ENCODE measurements around the gene HEATR1. TPM values are rescaled to one million over a fixed set of nuclear protein-coding genes. Genes with fewer than 3 reads are reported as not detected.
"Not testable (repeated sequence)": the region's sequence is repeated elsewhere in the genome, so short reads cannot be mapped to it uniquely, and the experiment has no call there.

The HEATR1 gene
- total RNA-seq, 4 donors from 2014 or later = 21.1 to 43.4 (median 32.6) TPM

DNA sequence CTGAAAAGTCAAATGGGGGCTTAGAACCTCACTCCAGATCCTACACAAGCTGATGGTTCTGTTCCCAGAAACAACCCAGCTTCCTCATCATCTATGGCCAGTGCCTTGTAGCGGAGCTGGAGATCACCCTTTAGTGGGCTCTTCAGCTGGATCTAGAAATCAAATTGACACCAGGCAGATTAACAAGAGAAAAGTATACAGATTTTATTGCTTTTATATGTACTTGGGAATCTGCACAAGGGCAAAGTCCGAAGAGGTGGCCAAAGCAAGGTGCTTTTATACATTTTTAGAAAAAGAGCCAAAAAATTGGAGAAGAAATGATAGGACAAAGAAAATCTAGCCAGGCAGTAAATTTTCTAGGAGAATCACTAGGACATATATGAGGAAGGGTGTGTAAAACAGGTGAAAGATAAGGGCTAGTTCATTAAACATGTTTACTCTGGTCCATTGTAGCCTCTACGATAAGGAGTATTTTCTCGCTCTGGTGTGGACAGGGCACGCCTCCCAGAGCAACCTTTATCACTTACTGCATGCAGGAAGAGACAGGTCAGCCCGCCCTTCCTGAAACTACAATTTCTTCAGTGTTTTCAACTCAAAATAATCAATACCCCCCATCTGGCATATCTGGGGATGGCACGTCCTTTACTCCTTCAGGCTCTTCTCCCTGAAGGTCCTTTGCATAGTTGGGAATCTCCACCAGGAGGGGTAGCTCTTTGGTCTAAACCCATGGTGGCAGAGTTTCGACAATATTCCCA lies 94.5 kb downstream of the HEATR1 start:
- no peak for DNase-seq (ENCODE audit: low spot score in 2 of 2)
- no peak overlapping the region for H3K27ac ChIP-seq
- H3K27me3 ChIP-seq = no peaks in the 10 kb centered on the region
- H3K9me3 ChIP-seq = no peaks in the 10 kb centered on the region
- no peak for TF ChIP-seq POLR2AphosphoS5 (IDR thresholded peaks at IDR 0.05)
- TF ChIP-seq, protein P1, sequence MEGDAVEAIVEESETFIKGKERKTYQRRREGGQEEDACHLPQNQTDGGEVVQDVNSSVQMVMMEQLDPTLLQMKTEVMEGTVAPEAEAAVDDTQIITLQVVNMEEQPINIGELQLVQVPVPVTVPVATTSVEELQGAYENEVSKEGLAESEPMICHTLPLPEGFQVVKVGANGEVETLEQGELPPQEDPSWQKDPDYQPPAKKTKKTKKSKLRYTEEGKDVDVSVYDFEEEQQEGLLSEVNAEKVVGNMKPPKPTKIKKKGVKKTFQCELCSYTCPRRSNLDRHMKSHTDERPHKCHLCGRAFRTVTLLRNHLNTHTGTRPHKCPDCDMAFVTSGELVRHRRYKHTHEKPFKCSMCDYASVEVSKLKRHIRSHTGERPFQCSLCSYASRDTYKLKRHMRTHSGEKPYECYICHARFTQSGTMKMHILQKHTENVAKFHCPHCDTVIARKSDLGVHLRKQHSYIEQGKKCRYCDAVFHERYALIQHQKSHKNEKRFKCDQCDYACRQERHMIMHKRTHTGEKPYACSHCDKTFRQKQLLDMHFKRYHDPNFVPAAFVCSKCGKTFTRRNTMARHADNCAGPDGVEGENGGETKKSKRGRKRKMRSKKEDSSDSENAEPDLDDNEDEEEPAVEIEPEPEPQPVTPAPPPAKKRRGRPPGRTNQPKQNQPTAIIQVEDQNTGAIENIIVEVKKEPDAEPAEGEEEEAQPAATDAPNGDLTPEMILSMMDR (IDR thresholded peaks at IDR 0.05) = no peak
- TF ChIP-seq POLR2A (IDR thresholded peaks at IDR 0.05) = no peak
- TF ChIP-seq EP300 (IDR thresholded peaks at IDR 0.05) = no peak
- no peaks in the 10 kb centered on the region for H3K36me3 ChIP-seq
- no peak overlapping the region for H3K4me3 ChIP-seq
- WGBS = 92% methylated on average over 8 of the region's 8 CpGs
- H3K4me1 ChIP-seq = no peaks in the 10 kb centered on the region

DNA sequence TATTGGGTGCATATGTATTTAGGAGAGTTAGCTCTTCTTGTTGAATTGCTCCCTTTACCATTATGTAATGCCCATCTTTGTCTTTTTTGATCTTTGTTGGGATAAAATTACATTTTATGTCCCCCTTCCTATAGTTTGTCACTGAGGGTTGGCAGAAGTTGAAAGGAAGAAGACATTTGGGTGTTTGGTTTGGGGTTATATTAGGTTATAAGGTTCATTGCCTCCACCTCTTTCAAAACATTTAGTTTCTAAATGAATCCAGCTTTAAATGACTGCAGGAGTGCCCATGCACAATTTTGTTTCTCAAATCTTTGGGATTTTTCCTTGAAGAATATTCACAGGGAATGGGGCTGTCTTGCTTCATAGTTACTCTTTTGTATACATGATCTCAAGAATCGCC lies 95.1 kb downstream of the HEATR1 start:
- no peaks in the 10 kb centered on the region for H3K4me1 ChIP-seq
- no peak for DNase-seq (ENCODE audit: low spot score in 2 of 2)
- no peak overlapping the region for H3K4me3 ChIP-seq
- H3K27ac ChIP-seq = no peak overlapping the region
- WGBS = 67% methylated on average over 1 of the region's 1 CpG
- H3K36me3 ChIP-seq = no peaks in the 10 kb centered on the region
- H3K27me3 ChIP-seq = no peaks in the 10 kb centered on the region
- TF ChIP-seq EP300 (IDR thresholded peaks at IDR 0.05) (no peak), POLR2A (IDR thresholded peaks at IDR 0.05) (no peak), POLR2AphosphoS5 (IDR thresholded peaks at IDR 0.05) (no peak)
- TF ChIP-seq, protein P1 (IDR thresholded peaks at IDR 0.05) = no peak
- H3K9me3 ChIP-seq = no peaks in the 10 kb centered on the region

DNA sequence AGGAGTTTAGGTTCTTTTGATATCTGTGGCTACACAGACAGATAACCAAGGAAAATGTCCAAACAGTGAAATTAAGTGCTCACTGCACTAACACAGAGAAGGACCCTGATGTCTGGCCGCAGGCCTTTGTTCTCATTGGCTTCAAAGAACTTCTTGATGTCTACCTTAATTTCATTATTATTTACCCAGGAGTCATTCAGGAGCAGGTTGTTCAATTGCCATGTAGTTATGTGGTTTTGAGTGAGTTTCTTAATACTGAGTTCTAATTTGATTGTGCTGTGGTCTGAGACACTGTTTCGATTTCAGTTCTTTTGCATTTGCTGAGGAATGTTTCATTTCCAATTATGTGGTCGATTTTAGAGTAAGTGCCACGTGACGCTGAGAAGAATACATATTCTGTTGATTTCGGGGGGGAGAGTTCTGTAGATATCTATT lies 95.7 kb downstream of the HEATR1 start:
- no peaks in the 10 kb centered on the region for H3K36me3 ChIP-seq
- no peak overlapping the region for H3K27ac ChIP-seq
- TF ChIP-seq, protein P1 (IDR thresholded peaks at IDR 0.05) = no peak
- TF ChIP-seq POLR2A (IDR thresholded peaks at IDR 0.05) = no peak
- TF ChIP-seq EP300 (IDR thresholded peaks at IDR 0.05) = no peak
- TF ChIP-seq POLR2AphosphoS5 (IDR thresholded peaks at IDR 0.05) = no peak
- no peaks in the 10 kb centered on the region for H3K4me1 ChIP-seq
- WGBS = 81% methylated on average over 6 of the region's 6 CpGs
- H3K4me3 ChIP-seq = no peak overlapping the region
- H3K27me3 ChIP-seq = no peaks in the 10 kb centered on the region
- no peak for DNase-seq (ENCODE audit: low spot score in 2 of 2)
- H3K9me3 ChIP-seq = no peaks in the 10 kb centered on the region

DNA sequence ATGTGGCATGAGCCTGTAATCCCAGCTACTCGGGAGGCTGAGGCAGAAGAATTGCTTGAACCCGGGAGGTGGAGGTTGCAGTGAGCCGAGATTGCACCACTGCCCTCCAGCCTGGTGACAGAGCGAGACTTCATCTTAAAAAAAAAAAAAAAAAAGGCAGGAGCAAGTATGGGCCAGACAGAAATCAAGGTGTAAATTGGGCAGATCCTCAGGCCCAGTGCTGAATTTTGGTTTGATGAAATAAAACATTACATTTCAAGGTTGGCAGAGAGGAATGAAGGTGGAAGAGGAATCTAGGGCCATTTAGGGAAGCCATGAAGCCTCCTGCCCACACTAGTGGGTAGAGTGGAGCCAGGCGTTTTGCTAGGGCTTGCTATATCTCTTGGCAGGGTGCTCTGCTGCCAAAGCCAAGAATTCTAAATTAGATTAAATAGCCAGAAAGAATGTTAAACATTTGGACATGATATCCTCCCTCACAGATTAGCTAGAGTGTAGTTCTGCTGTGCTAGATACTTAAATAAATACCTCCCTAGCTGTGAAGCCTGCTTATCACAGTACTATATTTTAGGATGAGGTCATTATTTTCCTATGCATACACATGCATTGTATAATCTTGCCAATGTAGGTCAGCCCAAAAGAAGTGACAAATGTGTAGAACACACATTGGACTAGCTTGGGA lies 97.2 kb downstream of the HEATR1 start:
- Histone ChIP-seq H3K4me3 (no peak overlapping the region), H3K4me1 (peaks cover 10% of the 10 kb centered on the region), H3K27ac (no peak overlapping the region), H3K9me3 (no peaks in the 10 kb centered on the region), H3K36me3 (no peaks in the 10 kb centered on the region), H3K27me3 (no peaks in the 10 kb centered on the region)
- TF ChIP-seq EP300 (IDR thresholded peaks at IDR 0.05) (no peak), POLR2A (IDR thresholded peaks at IDR 0.05) (no peak), POLR2AphosphoS5 (IDR thresholded peaks at IDR 0.05) (no peak)
- TF ChIP-seq, protein P1 (IDR thresholded peaks at IDR 0.05) = no peak
- 56% methylated on average over 5 of the region's 5 CpGs for WGBS
- DNase-seq (ENCODE audit: low spot score in 2 of 2) = no peak

DNA sequence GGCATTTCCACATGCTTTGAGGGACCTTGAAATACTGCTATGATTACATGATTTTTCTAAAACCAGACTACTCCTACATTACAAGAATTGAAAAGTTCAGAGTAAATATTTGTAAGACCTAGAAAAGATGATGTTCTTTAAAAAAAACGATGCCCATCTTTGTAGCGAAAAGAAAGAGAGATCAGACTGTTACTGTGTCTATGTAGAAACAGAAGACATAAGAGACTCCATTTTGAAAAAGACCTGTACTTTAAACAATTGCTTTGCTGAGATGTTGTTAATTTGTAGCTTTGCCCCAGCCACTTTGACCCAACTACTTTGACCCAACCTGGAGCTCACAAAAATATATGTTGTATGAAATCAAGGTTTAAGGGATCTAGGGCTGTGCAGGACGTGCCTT lies 100.0 kb downstream of the HEATR1 start:
- H3K27ac ChIP-seq; H3K27me3 ChIP-seq; DNase-seq (ENCODE audit: low spot score in 2 of 2); H3K4me1 ChIP-seq; H3K4me3 ChIP-seq; H3K9me3 ChIP-seq; H3K36me3 ChIP-seq: not testable (repeated sequence)
- 90% methylated on average over 3 of the region's 3 CpGs for WGBS

Measured in suprapubic skin (tissue), 4 donors.